Astrocyte (in vitro differentiated cells and primary cell): ENCODE results near the gene LRRC4C. TPM values are rescaled to one million over a fixed set of nuclear protein-coding genes. Genes with fewer than 3 reads are reported as not detected.

Experiments used
- DNase-seq: peaks from one replicate; pipeline ENCODE4 v3.0.0-alpha.2; 2010; ENCODE audit warnings: low read depth
- FAIRE-seq: peaks from 2 replicates; lab custom pipeline; 2011; peaks lifted over from hg19 to GRCh38; lab: Jason Lieb, UNC
- H2AFZ ChIP-seq: 2 replicates; pipeline ENCODE4 v1.6.0; 2012; ENCODE audit warnings: low read depth, low read length, inconsistent platforms
- H3K27ac ChIP-seq: 2 replicates; pipeline ENCODE4 v1.5.1; 2011; ENCODE audit warnings: low read depth, low read length, inconsistent platforms
- H3K27me3 ChIP-seq: 2 replicates; pipeline ENCODE4 v1.6.0; 2011; ENCODE audit warnings: low read length, inconsistent platforms; ENCODE audit not compliant: insufficient read depth
- H3K36me3 ChIP-seq: 2 replicates; pipeline ENCODE4 v1.5.1; 2011; ENCODE audit warnings: low read length, inconsistent platforms; ENCODE audit not compliant: insufficient read depth
- H3K4me1 ChIP-seq: 2 replicates; pipeline ENCODE4 v1.5.1; 2011; ENCODE audit warnings: low read length, inconsistent platforms; ENCODE audit not compliant: insufficient read depth
- H3K4me2 ChIP-seq: 2 replicates; pipeline ENCODE4 v1.6.0; 2012; ENCODE audit warnings: low read length, inconsistent platforms
- H3K4me3 ChIP-seq: 2 replicates; pipeline ENCODE4 v1.5.1; 2011; ENCODE audit warnings: low read depth, mild to moderate bottlenecking, low read length, inconsistent platforms; ENCODE audit not compliant: insufficient read depth
- H3K79me2 ChIP-seq: 2 replicates; pipeline ENCODE4 v1.6.0; 2012; ENCODE audit warnings: mild to moderate bottlenecking, low read length, inconsistent platforms; ENCODE audit not compliant: insufficient read depth
- H3K9ac ChIP-seq: 2 replicates; pipeline ENCODE4 v1.6.0; 2012; ENCODE audit warnings: mild to moderate bottlenecking, low read length, inconsistent platforms
- H3K9me3 ChIP-seq: 2 replicates; pipeline ENCODE4 v1.5.1; 2012; ENCODE audit warnings: low read depth, mild to moderate bottlenecking, low read length, inconsistent platforms; ENCODE audit not compliant: insufficient read depth
- H4K20me1 ChIP-seq: 2 replicates; pipeline ENCODE4 v1.6.0; 2012; ENCODE audit warnings: low read length, inconsistent platforms; ENCODE audit not compliant: insufficient read depth
- H3K27ac Mint-ChIP-seq: one replicate; pipeline ENCODE4 v1.8.0; 2021; ENCODE audit warnings: mild to moderate bottlenecking, mixed read lengths; ENCODE audit not compliant: unreplicated experiment
- H3K27me3 Mint-ChIP-seq: one replicate; pipeline ENCODE4 v1.8.0; 2021; ENCODE audit warnings: low read depth, mixed read lengths; ENCODE audit not compliant: unreplicated experiment
- H3K36me3 Mint-ChIP-seq: one replicate; pipeline ENCODE4 v1.8.0; 2021; ENCODE audit warnings: low read depth, mixed read lengths; ENCODE audit not compliant: unreplicated experiment
- H3K4me1 Mint-ChIP-seq: one replicate; pipeline ENCODE4 v1.8.0; 2021; ENCODE audit warnings: low read depth, mixed read lengths; ENCODE audit not compliant: unreplicated experiment
- H3K4me3 Mint-ChIP-seq: one replicate; pipeline ENCODE4 v1.8.0; 2021; ENCODE audit warnings: mild to moderate bottlenecking, moderate library complexity, mixed read lengths; ENCODE audit not compliant: unreplicated experiment
- H3K9me3 Mint-ChIP-seq: one replicate; pipeline ENCODE4 v1.8.0; 2021; ENCODE audit warnings: mild to moderate bottlenecking, mixed read lengths; ENCODE audit not compliant: unreplicated experiment
- EZH2 ChIP-seq: IDR thresholded peaks from 2 replicates; pipeline ENCODE4 v1.6.1; 2012; ENCODE audit warnings: mild to moderate bottlenecking, low read length, inconsistent platforms; ENCODE audit not compliant: insufficient read depth
- total RNA-seq: library from RNA; stranded (reverse); gene quantifications from 2 replicates; pipeline ENCODE4 v1.2.1, GENCODE V29; 2021
- TF ChIP-seq, protein P1 (sequence below): IDR thresholded peaks from 2 replicates; pipeline ENCODE4 v1.5.1; 2011; ENCODE audit warnings: low read depth, mild to moderate bottlenecking, inconsistent platforms, low read length, moderate library complexity; ENCODE audit not compliant: insufficient read depth

Gene LRRC4C
- total RNA-seq, 1 donor from 2014 or later: 9.0 TPM

GRCh38 chr11:40763046-40763445 lies 696.4 kb downstream of the LRRC4C start:
- Histone ChIP-seq H3K4me1 (no peaks in the 10 kb centered on the region), H3K4me2 (no peak overlapping the region), H4K20me1 (no peaks in the 10 kb centered on the region), H3K9ac (no peak overlapping the region), H3K4me3 (no peak overlapping the region), H3K79me2 (no peaks in the 10 kb centered on the region), H3K27ac (no peak overlapping the region), H2AFZ (no peak overlapping the region), H3K36me3 (no peaks in the 10 kb centered on the region), H3K27me3 (no peaks in the 10 kb centered on the region), H3K9me3 (peaks cover 4% of the 10 kb centered on the region)
- Mint-ChIP-seq H3K27ac (no peak overlapping the region), H3K36me3 (no peaks in the 10 kb centered on the region), H3K27me3 (no peaks in the 10 kb centered on the region), H3K4me3 (no peak overlapping the region), H3K9me3 (no peaks in the 10 kb centered on the region), H3K4me1 (no peaks in the 10 kb centered on the region)
- no peak for FAIRE-seq
- no peak for TF ChIP-seq EZH2
- TF ChIP-seq, protein P1, sequence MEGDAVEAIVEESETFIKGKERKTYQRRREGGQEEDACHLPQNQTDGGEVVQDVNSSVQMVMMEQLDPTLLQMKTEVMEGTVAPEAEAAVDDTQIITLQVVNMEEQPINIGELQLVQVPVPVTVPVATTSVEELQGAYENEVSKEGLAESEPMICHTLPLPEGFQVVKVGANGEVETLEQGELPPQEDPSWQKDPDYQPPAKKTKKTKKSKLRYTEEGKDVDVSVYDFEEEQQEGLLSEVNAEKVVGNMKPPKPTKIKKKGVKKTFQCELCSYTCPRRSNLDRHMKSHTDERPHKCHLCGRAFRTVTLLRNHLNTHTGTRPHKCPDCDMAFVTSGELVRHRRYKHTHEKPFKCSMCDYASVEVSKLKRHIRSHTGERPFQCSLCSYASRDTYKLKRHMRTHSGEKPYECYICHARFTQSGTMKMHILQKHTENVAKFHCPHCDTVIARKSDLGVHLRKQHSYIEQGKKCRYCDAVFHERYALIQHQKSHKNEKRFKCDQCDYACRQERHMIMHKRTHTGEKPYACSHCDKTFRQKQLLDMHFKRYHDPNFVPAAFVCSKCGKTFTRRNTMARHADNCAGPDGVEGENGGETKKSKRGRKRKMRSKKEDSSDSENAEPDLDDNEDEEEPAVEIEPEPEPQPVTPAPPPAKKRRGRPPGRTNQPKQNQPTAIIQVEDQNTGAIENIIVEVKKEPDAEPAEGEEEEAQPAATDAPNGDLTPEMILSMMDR: no peak
- no peak for DNase-seq

GRCh38 chr11:40759341-40759740 lies 700.1 kb downstream of the LRRC4C start:
- H3K27me3 Mint-ChIP-seq: no peaks in the 10 kb centered on the region
- no peak overlapping the region for H3K27ac Mint-ChIP-seq
- no peak overlapping the region for H3K4me3 Mint-ChIP-seq
- H3K4me3 ChIP-seq: no peak overlapping the region
- TF ChIP-seq EZH2: no peak
- TF ChIP-seq, protein P1: no peak
- FAIRE-seq (no peak), DNase-seq (no peak)
- peaks cover 3% of the 10 kb centered on the region for H3K9me3 ChIP-seq
- H2AFZ ChIP-seq: no peak overlapping the region
- no peak overlapping the region for H3K9ac ChIP-seq
- H3K36me3 ChIP-seq: no peaks in the 10 kb centered on the region
- H3K9me3 Mint-ChIP-seq: no peaks in the 10 kb centered on the region
- H3K27ac ChIP-seq: no peak overlapping the region
- no peaks in the 10 kb centered on the region for H4K20me1 ChIP-seq
- H3K36me3 Mint-ChIP-seq: no peaks in the 10 kb centered on the region
- no peaks in the 10 kb centered on the region for H3K27me3 ChIP-seq
- H3K4me2 ChIP-seq: no peak overlapping the region
- H3K79me2 ChIP-seq: no peaks in the 10 kb centered on the region
- H3K4me1 Mint-ChIP-seq: no peaks in the 10 kb centered on the region
- no peaks in the 10 kb centered on the region for H3K4me1 ChIP-seq

- H3K4me2 ChIP-seq: no peak overlapping the region
- no peaks in the 10 kb centered on the region for H3K36me3 Mint-ChIP-seq
- FAIRE-seq (no peak), DNase-seq (no peak)
- no peak overlapping the region for H2AFZ ChIP-seq
- H4K20me1 ChIP-seq: no peaks in the 10 kb centered on the region
- H3K27ac ChIP-seq: no peak overlapping the region
- H3K4me1 Mint-ChIP-seq: no peaks in the 10 kb centered on the region
- H3K79me2 ChIP-seq: no peaks in the 10 kb centered on the region
- H3K4me3 Mint-ChIP-seq: no peak overlapping the region
- no peaks in the 10 kb centered on the region for H3K4me1 ChIP-seq
- H3K4me3 ChIP-seq: no peak overlapping the region
- H3K9ac ChIP-seq: no peak overlapping the region
- H3K9me3 Mint-ChIP-seq: no peaks in the 10 kb centered on the region
- no peak for TF ChIP-seq EZH2
- TF ChIP-seq, protein P1: no peak
- H3K27me3 Mint-ChIP-seq: no peaks in the 10 kb centered on the region
- H3K9me3 ChIP-seq: no peaks in the 10 kb centered on the region
- no peaks in the 10 kb centered on the region for H3K27me3 ChIP-seq
- no peaks in the 10 kb centered on the region for H3K36me3 ChIP-seq
- no peak overlapping the region for H3K27ac Mint-ChIP-seq
Observed at GRCh38 chr11:40754297-40754696, 705.2 kb downstream of the LRRC4C start.
